HepG2 (cell line): ENCODE results near the gene TBX5. TPM values are rescaled to one million over a fixed set of nuclear protein-coding genes. Genes with fewer than 3 reads are reported as not detected.

ENCODE experiments used
- ATAC-seq: fragments of 200-7000 bp; cut with Tn5 transposase; 3 replicates; pipeline ENCODE4 v1.9.1; 2020; ENCODE audit warnings: mild to moderate bottlenecking, moderate library complexity
- BruUV-seq: library from RNA; stranded (reverse); fragments of 400-500 nt; replicated peaks from 2 replicates; lab custom pipeline; 2021; lab: Mats Ljungman, UMichigan
- CTCF ChIA-PET: fragments of 300-600 bp; formaldehyde crosslinking; extraction: SDS; loops from one replicate; lab custom pipeline; 2021; ENCODE audit warnings: low total read pairs, inconsistent platforms, low intra/inter-chr PET ratio; lab: Yijun Ruan, JAX
- POLR2A ChIA-PET: fragments of 350-600 bp; sonication (Branson Sonifier 250); formaldehyde crosslinking; loops from one replicate; lab custom pipeline; 2020; ENCODE audit warnings: antibody characterized with exemption, inconsistent platforms; lab: Yijun Ruan, JAX
- DNase-seq: peaks from one replicate; pipeline ENCODE4 v3.0.0-alpha.2; 2015; ENCODE audit warnings: low spot score
- FAIRE-seq: peaks from 3 replicates; lab custom pipeline; 2011; peaks lifted over from hg19 to GRCh38; lab: Jason Lieb, UNC
- H2AFZ ChIP-seq: one replicate; pipeline ENCODE4 v1.6.1; 2011; ENCODE audit warnings: low read length, inconsistent platforms
- H3K27ac ChIP-seq: fragments of 300-600 bp; 3 replicates; pipeline ENCODE4 v1.8.0; 2011; ENCODE audit warnings: mixed run types, mild to moderate bottlenecking, mixed read lengths, low read length, inconsistent platforms; ENCODE audit not compliant: insufficient read depth; ENCODE audit errors: extremely low read length
- H3K27me3 ChIP-seq, 2 experiments: fragments of 200-600 bp in 1 of 2; 2 replicates in 1 of 2; 3 replicates in 1 of 2; pipeline versions ENCODE4 v1.6.0 to v1.8.0; 2011; ENCODE audit warnings: low read length in 2 of 2, mild to moderate bottlenecking in 2 of 2, moderate library complexity in 2 of 2, inconsistent platforms in 1 of 2; ENCODE audit not compliant: insufficient read depth in 2 of 2, control insufficient read depth in 1 of 2
- H3K36me3 ChIP-seq, 2 experiments: fragments of 200-600 bp in 1 of 2; replicated peaks in 1 of 2; 2 replicates in 1 of 2; 3 replicates in 1 of 2; pipeline versions ENCODE4 v1.5.1 to v1.8.0; 2011; ENCODE audit warnings: low read length in 2 of 2, inconsistent platforms in 1 of 2; ENCODE audit not compliant: insufficient read depth in 2 of 2, control insufficient read depth in 1 of 2
- H3K4me1 ChIP-seq: 2 replicates; pipeline ENCODE4 v1.5.1; 2012; ENCODE audit warnings: low read length, inconsistent platforms; ENCODE audit not compliant: insufficient read depth
- H3K4me2 ChIP-seq: 2 replicates; pipeline ENCODE4 v1.6.0; 2011; ENCODE audit warnings: low read depth, low read length, inconsistent platforms
- H3K4me3 ChIP-seq, 3 experiments: fragments of 200-600 bp in 1 of 3; sonication (generic), shearing (Covaris generic) in 1 of 3; replicated peaks in 1 of 3; 2 replicates each; pipeline ENCODE4 v1.5.1; 2011 to 2016; ENCODE audit warnings: low read length in 3 of 3, inconsistent platforms in 2 of 3, low read depth in 2 of 3, mild to moderate bottlenecking in 2 of 3, control low read depth in 1 of 3, mixed read lengths in 1 of 3; ENCODE audit not compliant: insufficient read depth in 1 of 3
- H3K79me2 ChIP-seq: one replicate; pipeline ENCODE4 v1.6.1; 2011; ENCODE audit warnings: low read length, inconsistent platforms; ENCODE audit not compliant: insufficient read depth
- H3K9ac ChIP-seq: 2 replicates; pipeline ENCODE4 v1.6.0; 2011; ENCODE audit warnings: mild to moderate bottlenecking, low read depth, low read length, inconsistent platforms; ENCODE audit not compliant: insufficient read depth
- H3K9me3 ChIP-seq: 2 replicates; pipeline ENCODE4 v1.5.1; 2012; ENCODE audit warnings: mild to moderate bottlenecking, low read length
- H4K20me1 ChIP-seq: 2 replicates; pipeline ENCODE4 v1.6.0; 2011; ENCODE audit warnings: inconsistent platforms, mild to moderate bottlenecking, low read length, moderate library complexity; ENCODE audit not compliant: insufficient read depth
- GATAD2A ChIP-seq: IDR thresholded peaks from 2 replicates; pipeline ENCODE4 v1.6.1; 2016
- KDM3A ChIP-seq: IDR thresholded peaks from 2 replicates; pipeline ENCODE4 v1.6.1; 2018; ENCODE audit warnings: low read depth, missing compliant biosample characterization
- MIER2 ChIP-seq: IDR thresholded peaks from 2 replicates; pipeline ENCODE4 v1.6.1; 2016; ENCODE audit warnings: missing biosample characterization, missing genetic modification reagents
- SALL2 ChIP-seq: sonication (generic); formaldehyde crosslinking; IDR thresholded peaks from 2 replicates; pipeline ENCODE4 v1.8.1; 2023; ENCODE audit warnings: mild to moderate bottlenecking, missing genetic modification reagents, inconsistent platforms
- SMAD3 ChIP-seq: sonication (generic); formaldehyde crosslinking; IDR thresholded peaks from 2 replicates; pipeline ENCODE4 v1.4.0; 2020; ENCODE audit warnings: missing genetic modification reagents
- SMARCC2 ChIP-seq: fragments of 450-650 bp; IDR thresholded peaks from 2 replicates; pipeline ENCODE4 v1.6.1; 2017; ENCODE audit warnings: antibody characterized with exemption, mild to moderate bottlenecking
- ZNF451 ChIP-seq: sonication (generic); formaldehyde crosslinking; IDR thresholded peaks from 2 replicates; pipeline ENCODE4 v1.5.0; 2020; ENCODE audit warnings: mild to moderate bottlenecking, missing genetic modification reagents
- ZNF687 ChIP-seq: sonication (generic); formaldehyde crosslinking; IDR thresholded peaks from 2 replicates; pipeline ENCODE4 v1.5.1; 2020; ENCODE audit warnings: mild to moderate bottlenecking, missing genetic modification reagents, moderate library complexity
- ZNF776 ChIP-seq: sonication (generic); formaldehyde crosslinking; IDR thresholded peaks from 2 replicates; pipeline ENCODE4 v1.4.0; 2020; ENCODE audit warnings: mild to moderate bottlenecking, missing genetic modification reagents
- WGBS: methylation state at CpG from one replicate; pipeline ENCODE4 v1.1.6; 2017; ENCODE audit warnings: low lambda C conversion rate; 5-methylcytosine and 5-hydroxymethylcytosine counted together
- in situ Hi-C: cut with HindIII; loops from 2 replicates; pipeline ENCODE4 v1.10.0; 2017; ENCODE audit warnings: low pct_unique_long_range_greater_than_20kb; ENCODE audit not compliant: extremely low pct_ligation_motif_present
- intact Hi-C: fragments of 100-400 bp; cut with micrococcal nuclease; formaldehyde crosslinking; loops from one replicate; pipeline ENCODE4 v1.10.0; 2022; ENCODE audit not compliant: unreplicated experiment
- polyA plus RNA-seq, 8 experiments: library from polyadenylated mRNA; depleted of rRNA in 3 of 8; stranded (reverse) in 7 of 8; unstranded in 1 of 8; fragments of >200 nt; fragmentation: Illumina TruSeq in 4 of 8; extraction: Trizol in 4 of 8; gene quantifications; 2 replicates each; pipeline versions ENCODE4 v1.2.1 to v1.2.3, GENCODE V29; 2011 to 2016; ENCODE audit warnings: low read depth in 4 of 8, missing spikeins in 1 of 8, mixed read lengths in 1 of 8; ENCODE audit not compliant: insufficient read depth in 1 of 8
- total RNA-seq, 5 experiments: library from RNA; depleted of rRNA; stranded (reverse); fragments of >200 nt; fragmentation: Illumina TruSeq; extraction: Trizol; gene quantifications; 2 replicates each; pipeline ENCODE4 v1.2.3, GENCODE V29; 2016; ENCODE audit warnings: low read depth in 1 of 5
- TF ChIP-seq, protein P1 (sequence below): sonication (generic); formaldehyde crosslinking; IDR thresholded peaks from 2 replicates; pipeline ENCODE4 v1.4.0; 2020; ENCODE audit warnings: missing genetic modification reagents; ENCODE audit errors: not compliant biosample characterization

TBX5 gene
- total and polyA plus RNA-seq, 2 of the 13 experiments (the other 11 are each of a cell fraction or from before 2014, with no cell fraction given), result not detected

GRCh38 chr12:114447799-114448617 is 42.1 kb upstream of the TBX5 start:
- no peaks in the 10 kb centered on the region for H3K79me2 ChIP-seq
- ATAC-seq (no peak), FAIRE-seq (no peak), DNase-seq (no peak)
- BruUV-seq, result no TSS peak
- CTCF ChIA-PET, result no interaction called here
- no peak overlapping the region for H3K4me3 ChIP-seq
- no peak overlapping the region for H3K4me2 ChIP-seq
- in situ Hi-C loops (no loop called here), intact Hi-C loops (no loop called here)
- 3% methylated on average over 10 of the region's 36 CpGs for WGBS
- no peaks in the 10 kb centered on the region for H3K36me3 ChIP-seq
- H3K9ac ChIP-seq, result no peak overlapping the region
- no peaks in the 10 kb centered on the region for H4K20me1 ChIP-seq
- TF ChIP-seq SALL2, result no peak
- TF ChIP-seq, protein P1, sequence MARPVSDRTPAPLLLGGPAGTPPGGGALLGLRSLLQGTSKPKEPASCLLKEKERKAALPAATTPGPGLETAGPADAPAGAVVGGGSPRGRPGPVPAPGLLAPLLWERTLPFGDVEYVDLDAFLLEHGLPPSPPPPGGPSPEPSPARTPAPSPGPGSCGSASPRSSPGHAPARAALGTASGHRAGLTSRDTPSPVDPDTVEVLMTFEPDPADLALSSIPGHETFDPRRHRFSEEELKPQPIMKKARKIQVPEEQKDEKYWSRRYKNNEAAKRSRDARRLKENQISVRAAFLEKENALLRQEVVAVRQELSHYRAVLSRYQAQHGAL (CRISPR knock-in tag), result no peak
- TF ChIP-seq GATAD2A (CRISPR knock-in tag), result no peak
- TF ChIP-seq KDM3A (CRISPR knock-in tag), result no peak
- TF ChIP-seq ZNF687, result no peak
- no peak for TF ChIP-seq SMARCC2
- TF ChIP-seq MIER2 (CRISPR knock-in tag), result no peak
- TF ChIP-seq ZNF776 (CRISPR knock-in tag), result no peak
- TF ChIP-seq SMAD3 (CRISPR knock-in tag), result no peak
- no peak for TF ChIP-seq ZNF451
- H2AFZ ChIP-seq, result no peak overlapping the region
- POLR2A ChIA-PET, result no interaction called here
- H3K4me1 ChIP-seq, result no peaks in the 10 kb centered on the region
- no peaks in the 10 kb centered on the region for H3K9me3 ChIP-seq
- H3K27me3 ChIP-seq, result peaks cover 10 to 75% of the 10 kb centered on the region in 2 experiments
- H3K27ac ChIP-seq, result no peak overlapping the region
